Effector memory CD4-positive, alpha-beta T cell (primary cell): ENCODE results near the gene MCM9.

Experiments
- DNase-seq, 3 donors: peaks; one replicate each; pipeline ENCODE4 v3.0.0-alpha.2; 2020
- H3K27ac ChIP-seq: 2 replicates; pipeline ENCODE4 v1.7.0; 2013; ENCODE audit warnings: mild to moderate bottlenecking, low read length, moderate library complexity; ENCODE audit not compliant: insufficient read depth, poor library complexity, severe bottlenecking
- H3K27me3 ChIP-seq: replicated peaks from 2 replicates; pipeline ENCODE4 v1.7.0; 2013; ENCODE audit warnings: mild to moderate bottlenecking, low read length; ENCODE audit not compliant: insufficient read depth, control insufficient read depth, poor library complexity, severe bottlenecking
- H3K36me3 ChIP-seq: 2 replicates; pipeline ENCODE4 v1.7.0; 2013; ENCODE audit warnings: mild to moderate bottlenecking, low read length, moderate library complexity; ENCODE audit not compliant: control insufficient read depth, insufficient read depth
- H3K4me1 ChIP-seq: 2 replicates; pipeline ENCODE4 v1.7.0; 2013; ENCODE audit warnings: low read length, mild to moderate bottlenecking; ENCODE audit not compliant: control insufficient read depth, insufficient read depth, poor library complexity, severe bottlenecking
- H3K4me3 ChIP-seq: 2 replicates; pipeline ENCODE4 v1.7.0; 2013; ENCODE audit warnings: low read length, low read depth, mild to moderate bottlenecking; ENCODE audit not compliant: insufficient read depth, poor library complexity, severe bottlenecking
- H3K9me3 ChIP-seq: 2 replicates; pipeline ENCODE4 v1.7.0; 2013; ENCODE audit warnings: mild to moderate bottlenecking, low read length, moderate library complexity; ENCODE audit not compliant: control insufficient read depth

Gene MCM9

DNA sequence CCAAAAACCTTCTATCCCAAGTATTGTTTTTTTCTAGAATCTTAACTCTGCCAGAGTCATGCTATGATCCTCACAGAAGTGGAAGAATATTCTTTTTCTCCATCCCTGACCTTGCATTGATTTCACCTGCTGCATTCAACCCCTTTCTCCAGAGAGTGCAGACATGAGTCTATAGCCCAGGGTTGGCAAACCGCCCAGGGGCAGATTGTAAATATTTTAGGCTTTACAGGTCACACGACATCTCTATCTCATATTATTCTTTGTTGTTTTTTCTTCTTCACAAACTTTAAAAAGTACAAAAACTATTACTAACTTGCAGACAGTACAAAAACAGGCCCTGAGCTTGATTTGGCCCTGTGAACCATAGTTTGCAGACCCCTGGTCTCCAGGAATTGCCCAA is 153.1 kb downstream of the MCM9 start:
- H3K27ac ChIP-seq = no peak overlapping the region
- no peaks in the 10 kb centered on the region for H3K27me3 ChIP-seq
- H3K4me1 ChIP-seq = peaks cover 8% of the 10 kb centered on the region
- DNase-seq = no peak
- no peaks in the 10 kb centered on the region for H3K9me3 ChIP-seq
- H3K4me3 ChIP-seq = no peak overlapping the region
- H3K36me3 ChIP-seq = no peaks in the 10 kb centered on the region

DNA sequence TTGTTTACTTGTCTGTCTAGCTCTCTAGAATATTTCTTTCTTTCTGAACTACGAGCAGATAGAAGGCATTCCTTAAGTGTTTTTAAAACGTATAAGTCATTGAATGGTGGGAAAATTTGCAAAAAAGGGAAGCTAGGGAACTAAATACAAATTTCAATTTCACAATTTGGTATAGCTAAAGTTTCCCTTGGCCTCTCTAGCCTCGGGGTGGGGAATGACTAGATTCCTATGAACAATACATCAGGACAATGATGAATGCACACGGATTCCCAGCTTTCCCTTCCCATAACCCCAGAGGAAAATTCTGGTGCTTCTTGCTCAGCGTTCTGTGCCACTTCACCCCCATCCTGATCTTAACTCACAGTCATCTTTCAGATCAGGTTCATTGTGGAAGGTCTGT is 154.3 kb downstream of the MCM9 start:
- Histone ChIP-seq H3K36me3 (no peaks in the 10 kb centered on the region), H3K27me3 (no peaks in the 10 kb centered on the region), H3K4me1 (peaks cover 12% of the 10 kb centered on the region), H3K9me3 (no peaks in the 10 kb centered on the region), H3K4me3 (no peak overlapping the region), H3K27ac (no peak overlapping the region)
- no peak for DNase-seq

DNA sequence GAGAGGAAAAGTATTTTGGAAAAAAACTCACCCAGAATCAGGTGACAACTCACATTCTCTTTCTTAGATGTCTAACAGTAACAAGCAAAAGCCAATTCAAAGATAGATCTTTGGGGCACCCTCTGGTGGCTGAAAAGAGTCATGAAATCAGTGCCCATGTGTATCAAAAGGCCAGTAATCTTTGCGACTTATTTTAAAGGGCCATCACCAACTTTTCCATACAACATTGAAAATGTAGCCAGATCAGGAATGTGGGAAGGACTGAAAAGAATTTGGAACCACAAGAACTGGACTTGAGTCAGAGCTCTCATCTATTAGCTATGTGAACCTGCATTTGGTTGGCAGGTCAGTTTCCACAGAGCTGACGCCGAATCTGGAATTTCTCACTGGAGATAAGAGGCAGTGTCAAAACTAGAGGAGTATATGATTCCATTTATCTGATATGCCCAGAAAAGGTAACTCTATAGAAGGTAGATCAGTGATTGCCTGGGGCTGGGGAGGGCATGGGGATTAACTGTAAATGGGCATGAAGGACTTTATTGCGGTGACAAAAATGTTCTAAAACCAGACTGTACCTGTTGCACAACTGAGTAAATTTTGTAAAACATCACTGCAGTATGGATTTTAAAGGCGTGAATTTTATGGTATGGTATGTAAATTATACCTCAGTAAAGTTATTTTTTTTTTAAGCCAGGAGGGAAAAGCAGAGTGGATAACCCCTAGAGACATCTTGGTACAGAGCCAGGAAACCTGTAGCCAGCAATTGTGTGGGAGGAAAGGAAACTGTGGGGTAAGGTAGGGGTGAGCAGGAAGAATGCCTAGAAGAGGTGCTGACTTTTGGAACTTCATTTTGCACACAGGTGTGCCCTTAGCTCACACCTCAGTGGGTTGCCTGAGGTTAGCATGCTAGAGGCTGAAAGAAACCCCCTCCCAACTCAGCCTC is 158.1 kb downstream of the MCM9 start:
- Histone ChIP-seq H3K27me3 (no peaks in the 10 kb centered on the region), H3K27ac (no peak overlapping the region), H3K36me3 (no peaks in the 10 kb centered on the region), H3K4me1 (peaks cover 12% of the 10 kb centered on the region), H3K4me3 (no peak overlapping the region), H3K9me3 (no peaks in the 10 kb centered on the region)
- DNase-seq = peak; percentile 10 to 39 (median 35)

DNA sequence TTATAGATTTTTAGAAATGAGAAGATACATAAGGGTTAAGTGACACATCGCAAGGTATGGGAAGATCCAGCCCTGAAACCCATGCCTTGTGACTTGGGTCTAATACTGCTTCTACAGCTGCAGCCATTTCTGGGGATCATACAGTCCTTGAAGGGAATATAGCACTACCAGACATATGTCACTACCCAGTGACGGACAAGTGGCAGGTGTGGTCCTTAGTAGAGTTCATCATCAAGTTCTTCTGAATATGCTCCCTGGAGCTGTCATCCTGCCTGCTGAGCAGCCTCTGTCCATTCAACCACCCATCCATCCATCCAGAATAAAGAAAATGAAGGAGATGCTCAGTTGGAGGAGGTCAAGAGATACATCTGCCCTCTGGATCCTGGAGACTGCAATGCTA is 159.6 kb downstream of the MCM9 start:
- Histone ChIP-seq H3K4me1 (peaks cover 12% of the 10 kb centered on the region), H3K36me3 (no peaks in the 10 kb centered on the region), H3K9me3 (no peaks in the 10 kb centered on the region), H3K27ac (no peak overlapping the region), H3K4me3 (no peak overlapping the region), H3K27me3 (no peaks in the 10 kb centered on the region)
- no peak for DNase-seq

DNA sequence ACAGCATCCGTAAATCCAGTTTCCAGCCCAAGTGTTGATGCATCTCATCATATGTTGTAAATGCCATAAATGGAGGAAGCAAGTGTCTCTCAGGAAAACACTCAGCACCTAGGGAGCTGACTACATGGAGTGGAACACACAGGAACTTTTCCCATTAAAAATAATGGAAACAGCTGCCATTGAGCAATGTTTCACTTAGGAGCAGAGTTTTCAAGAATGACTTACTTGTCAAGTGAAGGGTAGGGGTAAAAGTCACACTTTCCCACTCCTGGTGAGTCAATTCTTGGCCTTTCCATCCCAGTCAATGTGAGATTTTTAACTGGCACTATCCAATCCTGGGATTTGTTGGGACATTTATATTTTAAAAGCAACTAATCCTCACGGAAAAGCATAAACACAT is 160.4 kb downstream of the MCM9 start:
- Histone ChIP-seq H3K4me1 (peaks cover 12% of the 10 kb centered on the region), H3K27me3 (no peaks in the 10 kb centered on the region), H3K9me3 (no peaks in the 10 kb centered on the region), H3K27ac (no peak overlapping the region), H3K4me3 (no peak overlapping the region), H3K36me3 (no peaks in the 10 kb centered on the region)
- no peak for DNase-seq

DNA sequence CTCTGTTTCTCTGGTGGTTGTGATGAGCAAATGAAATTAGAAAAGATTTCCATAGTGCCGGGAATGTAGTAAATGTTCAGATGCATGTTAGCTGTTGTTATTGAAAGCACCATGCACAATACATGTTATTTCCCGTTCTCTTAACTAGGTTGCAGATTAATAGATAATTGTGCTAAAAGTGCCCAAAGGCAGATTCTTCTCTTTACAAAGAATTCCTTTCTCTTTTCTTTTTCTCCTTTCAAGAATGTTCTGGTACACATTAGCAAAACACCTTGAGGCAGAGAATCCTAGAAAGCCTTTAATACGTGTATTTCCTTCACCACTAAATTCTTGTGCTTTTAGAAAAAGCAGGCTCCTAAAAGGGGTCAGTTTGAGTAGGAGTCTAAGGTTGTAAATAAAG is 162.1 kb downstream of the MCM9 start:
- no peaks in the 10 kb centered on the region for H3K36me3 ChIP-seq
- DNase-seq = no peak
- no peaks in the 10 kb centered on the region for H3K27me3 ChIP-seq
- H3K27ac ChIP-seq = no peak overlapping the region
- H3K4me3 ChIP-seq = no peak overlapping the region
- no peaks in the 10 kb centered on the region for H3K9me3 ChIP-seq
- peaks cover 21% of the 10 kb centered on the region for H3K4me1 ChIP-seq

DNA sequence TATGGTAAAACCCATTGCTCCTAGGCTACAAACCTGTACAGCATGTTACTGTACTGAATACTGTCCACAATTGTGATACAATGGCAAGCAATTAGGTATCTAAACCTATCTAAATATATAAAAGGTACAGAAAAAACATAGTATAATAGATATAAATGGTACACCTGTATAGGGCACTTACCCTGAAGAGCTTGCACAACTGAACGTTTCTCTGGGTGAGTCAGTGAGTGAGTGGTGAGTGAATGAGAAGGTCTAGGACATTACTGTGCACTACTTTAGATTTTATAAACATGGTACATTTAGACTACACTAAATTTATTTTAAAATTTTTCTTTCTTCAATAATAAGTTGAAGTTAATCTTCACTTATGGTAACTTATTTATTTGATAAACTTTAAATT is 163.7 kb downstream of the MCM9 start:
- DNase-seq = no peak
- H3K4me3 ChIP-seq = no peak overlapping the region
- H3K4me1 ChIP-seq = peaks cover 9% of the 10 kb centered on the region
- H3K27ac ChIP-seq = no peak overlapping the region
- no peaks in the 10 kb centered on the region for H3K36me3 ChIP-seq
- H3K27me3 ChIP-seq = no peaks in the 10 kb centered on the region
- no peaks in the 10 kb centered on the region for H3K9me3 ChIP-seq

DNA sequence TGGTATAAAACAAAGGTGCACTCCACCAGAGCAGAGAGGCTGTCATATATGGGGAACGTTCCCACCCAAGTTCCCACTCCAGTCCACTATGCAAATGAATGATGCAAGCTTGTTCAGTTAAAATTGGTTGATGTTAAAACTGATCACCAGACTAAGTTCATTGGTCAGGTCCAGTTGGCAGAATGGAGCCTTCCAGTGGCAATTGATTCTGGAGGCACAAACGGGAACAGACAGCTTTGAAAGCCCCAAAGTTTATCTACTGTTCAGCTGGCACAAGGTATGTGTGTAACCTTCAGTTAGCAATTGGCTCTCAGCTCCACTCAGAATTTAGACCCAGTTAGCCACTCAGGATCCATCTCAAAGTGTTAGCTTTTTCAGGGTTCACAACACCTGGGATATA is 164.1 kb downstream of the MCM9 start:
- H3K27ac ChIP-seq = no peak overlapping the region
- no peak for DNase-seq
- H3K36me3 ChIP-seq = no peaks in the 10 kb centered on the region
- H3K27me3 ChIP-seq = no peaks in the 10 kb centered on the region
- H3K4me1 ChIP-seq = peaks cover 9% of the 10 kb centered on the region
- H3K4me3 ChIP-seq = no peak overlapping the region
- H3K9me3 ChIP-seq = no peaks in the 10 kb centered on the region

DNA sequence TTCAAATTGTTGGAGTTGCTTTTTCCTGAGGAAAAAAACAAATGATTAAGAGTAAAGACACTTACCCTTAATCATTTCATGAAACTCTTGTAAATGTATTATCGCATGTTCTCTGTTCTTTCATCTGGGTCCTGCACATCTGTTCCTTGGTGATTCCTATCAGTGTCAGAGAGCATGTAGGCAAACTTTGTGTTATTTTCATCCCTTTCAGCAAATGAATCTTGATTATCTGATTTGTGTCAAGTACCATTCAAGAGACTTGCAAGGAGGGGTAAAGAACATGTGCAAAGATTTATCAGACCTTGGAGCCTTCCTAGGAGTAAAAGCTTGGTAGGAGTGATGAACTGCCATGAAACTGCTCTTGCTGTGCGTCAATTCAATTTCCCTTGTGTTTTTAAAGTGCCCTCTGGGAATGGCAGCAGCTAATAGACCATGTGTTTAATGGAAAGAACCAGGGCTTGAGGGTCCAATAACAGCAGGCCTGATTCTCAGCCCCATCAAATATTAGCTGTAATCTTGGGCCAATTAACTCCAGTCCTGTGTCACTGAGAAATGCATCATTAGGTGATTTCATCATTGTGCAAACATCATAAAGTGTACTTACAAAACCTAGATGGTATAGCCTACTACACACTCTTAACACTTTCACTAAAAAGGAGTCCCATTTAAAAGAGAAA is 164.7 kb downstream of the MCM9 start:
- no peak for DNase-seq
- no peak overlapping the region for H3K27ac ChIP-seq
- H3K9me3 ChIP-seq = no peaks in the 10 kb centered on the region
- H3K27me3 ChIP-seq = no peaks in the 10 kb centered on the region
- H3K4me1 ChIP-seq = peaks cover 9% of the 10 kb centered on the region
- H3K36me3 ChIP-seq = no peaks in the 10 kb centered on the region
- H3K4me3 ChIP-seq = no peak overlapping the region

DNA sequence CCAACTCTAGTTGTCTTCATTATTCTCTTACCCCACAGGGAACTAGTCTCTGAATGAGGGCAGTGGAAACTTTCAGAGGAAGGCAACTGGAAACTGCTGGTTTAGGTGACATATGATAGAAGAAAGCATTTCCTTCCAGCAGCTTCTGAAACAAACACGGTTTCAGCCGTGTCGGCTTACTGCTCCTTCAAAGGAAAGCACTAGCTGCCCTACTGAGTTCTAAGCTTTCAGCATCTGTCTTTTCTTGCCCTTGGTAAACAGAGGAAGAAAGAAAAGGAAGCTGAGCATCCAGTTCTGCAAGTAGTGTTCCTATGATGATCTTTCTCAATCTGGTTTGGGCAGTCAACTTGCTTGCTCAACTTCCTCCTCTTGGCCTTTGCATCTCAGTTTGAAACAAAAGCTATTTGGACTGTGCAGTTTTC is 166.0 kb downstream of the MCM9 start:
- Histone ChIP-seq H3K4me3 (no peak overlapping the region), H3K36me3 (no peaks in the 10 kb centered on the region), H3K27me3 (no peaks in the 10 kb centered on the region), H3K27ac (peak overlapping the region; percentile 25), H3K9me3 (no peaks in the 10 kb centered on the region), H3K4me1 (peaks cover 9% of the 10 kb centered on the region)
- DNase-seq = no peak
